HepG2 (cell line): ENCODE measurements around the gene THADA. TPM values are rescaled to one million over a fixed set of nuclear protein-coding genes. Genes with fewer than 3 reads are reported as not detected.

Source experiments
- AHR ChIP-seq: IDR thresholded peaks from 2 replicates; pipeline ENCODE4 v1.6.1; 2018; ENCODE audit warnings: missing genetic modification reagents, missing compliant biosample characterization
- CENPT ChIP-seq: sonication (generic); formaldehyde crosslinking; IDR thresholded peaks from 2 replicates; pipeline ENCODE4 v1.8.0; 2022; ENCODE audit warnings: low read depth, mild to moderate bottlenecking, moderate library complexity, missing genetic modification reagents
- DNMT1 ChIP-seq: sonication (generic); formaldehyde crosslinking; IDR thresholded peaks from 2 replicates; pipeline ENCODE4 v1.5.1; 2020; ENCODE audit warnings: mild to moderate bottlenecking, missing genetic modification reagents
- NCOA5 ChIP-seq: sonication (generic); formaldehyde crosslinking; IDR thresholded peaks from 2 replicates; pipeline ENCODE4 v1.4.0; 2020; ENCODE audit warnings: missing genetic modification reagents
- SAFB2 ChIP-seq: sonication (generic); formaldehyde crosslinking; IDR thresholded peaks from 2 replicates; pipeline ENCODE4 v1.5.1; 2020; ENCODE audit warnings: missing genetic modification reagents, low read depth, mild to moderate bottlenecking, borderline replicate concordance
- SMARCE1 ChIP-seq: fragments of 450-650 bp; IDR thresholded peaks from 2 replicates; pipeline ENCODE4 v1.6.1; 2017; ENCODE audit warnings: borderline replicate concordance
- SOX5 ChIP-seq: IDR thresholded peaks from 2 replicates; pipeline ENCODE4 v1.6.1; 2016; ENCODE audit warnings: borderline replicate concordance
- SRSF9 ChIP-seq: fragments of 200-400 bp; formaldehyde crosslinking; IDR thresholded peaks from 2 replicates; pipeline ENCODE4 v1.6.1; 2018; ENCODE audit warnings: borderline replicate concordance, mild to moderate bottlenecking, low read depth, low read length; ENCODE audit not compliant: insufficient read depth, poor library complexity, severe bottlenecking
- TOPORS ChIP-seq: sonication (generic); formaldehyde crosslinking; IDR thresholded peaks from 2 replicates; pipeline ENCODE4 v1.8.0; 2023; ENCODE audit warnings: mild to moderate bottlenecking, missing genetic modification reagents
- ZFAT ChIP-seq: sonication (generic); formaldehyde crosslinking; conservative IDR thresholded peaks from 2 replicates; pipeline ENCODE4 v1.8.1; 2023; ENCODE audit warnings: missing genetic modification reagents, inconsistent platforms
- ZNF160 ChIP-seq: sonication (generic); formaldehyde crosslinking; IDR thresholded peaks from 2 replicates; pipeline ENCODE4 v1.8.0; 2022; ENCODE audit warnings: mild to moderate bottlenecking, inconsistent platforms, missing genetic modification reagents
- ZNF296 ChIP-seq: sonication (generic); formaldehyde crosslinking; conservative IDR thresholded peaks from 2 replicates; pipeline ENCODE4 v1.5.0; 2020; ENCODE audit warnings: mild to moderate bottlenecking, missing genetic modification reagents
- ZNF446 ChIP-seq: sonication (generic); formaldehyde crosslinking; IDR thresholded peaks from 2 replicates; pipeline ENCODE4 v1.5.0; 2020; ENCODE audit warnings: mild to moderate bottlenecking, missing genetic modification reagents
- ZNF605 ChIP-seq: sonication (generic); formaldehyde crosslinking; IDR thresholded peaks from 2 replicates; pipeline ENCODE4 v1.8.0; 2022; ENCODE audit warnings: mild to moderate bottlenecking, missing genetic modification reagents
- polyA plus RNA-seq, 8 experiments: library from polyadenylated mRNA; depleted of rRNA in 3 of 8; stranded (reverse) in 7 of 8; unstranded in 1 of 8; fragments of >200 nt; fragmentation: Illumina TruSeq in 4 of 8; extraction: Trizol in 4 of 8; gene quantifications; 2 replicates each; pipeline versions ENCODE4 v1.2.1 to v1.2.3, GENCODE V29; 2011 to 2016; ENCODE audit warnings: low read depth in 4 of 8, missing spikeins in 1 of 8, mixed read lengths in 1 of 8; ENCODE audit not compliant: insufficient read depth in 1 of 8
- total RNA-seq, 5 experiments: library from RNA; depleted of rRNA; stranded (reverse); fragments of >200 nt; fragmentation: Illumina TruSeq; extraction: Trizol; gene quantifications; 2 replicates each; pipeline ENCODE4 v1.2.3, GENCODE V29; 2016; ENCODE audit warnings: low read depth in 1 of 5
- TF ChIP-seq, protein P1 (sequence below): sonication (generic); formaldehyde crosslinking; IDR thresholded peaks from 2 replicates; pipeline ENCODE4 v1.4.0; 2020; ENCODE audit warnings: missing genetic modification reagents; ENCODE audit errors: not compliant biosample characterization
- TF ChIP-seq, protein P2 (sequence below): sonication (generic); formaldehyde crosslinking; IDR thresholded peaks from 2 replicates; pipeline ENCODE4 v1.4.0; 2020; ENCODE audit warnings: mild to moderate bottlenecking, missing genetic modification reagents
- TF ChIP-seq, protein P3 (sequence below): IDR thresholded peaks from 2 replicates; pipeline ENCODE4 v1.6.1; 2016; ENCODE audit warnings: low read depth, borderline replicate concordance
- TF ChIP-seq, protein P4 (sequence below): sonication (generic); formaldehyde crosslinking; IDR thresholded peaks from 2 replicates; pipeline ENCODE4 v1.8.1; 2022; ENCODE audit warnings: mild to moderate bottlenecking, missing genetic modification reagents
- TF ChIP-seq, protein P5 (sequence below): sonication (generic); formaldehyde crosslinking; IDR thresholded peaks from 2 replicates; pipeline ENCODE4 v1.4.0; 2020; ENCODE audit warnings: missing genetic modification reagents

THADA gene
- total and polyA plus RNA-seq, 2 of the 13 experiments (the other 11 are each of a cell fraction or from before 2014, with no cell fraction given), result 12.7 to 21.7 TPM

DNA sequence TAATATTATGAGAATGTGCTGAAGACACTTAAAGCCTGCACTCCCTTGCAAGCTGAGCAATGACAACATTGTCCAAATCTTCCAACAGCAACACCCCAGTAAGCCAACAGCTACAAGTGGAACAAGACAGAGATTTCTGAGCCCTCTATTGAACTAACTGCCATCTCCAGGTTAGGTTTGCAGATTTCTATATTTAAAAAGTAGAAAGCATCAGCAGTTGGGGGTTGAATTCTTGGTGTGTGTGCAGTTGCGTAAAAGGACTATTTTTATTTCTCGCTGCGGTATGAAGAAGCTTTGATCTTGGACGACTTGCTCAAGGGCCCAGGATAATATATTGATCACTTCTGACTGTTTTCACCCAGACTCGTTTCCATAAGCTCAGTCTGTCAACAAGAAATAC lies 263.2 kb downstream of the THADA start (continued):
- TF ChIP-seq ZNF296 (CRISPR knock-in tag) (no peak), DNMT1 (CRISPR knock-in tag) (no peak), ZNF605 (CRISPR knock-in tag) (no peak), SAFB2 (CRISPR knock-in tag) (no peak), NCOA5 (CRISPR knock-in tag) (no peak), ZNF160 (CRISPR knock-in tag) (no peak), SOX5 (CRISPR knock-in tag) (no peak), TOPORS (no peak), SRSF9 (no peak), CENPT (CRISPR knock-in tag) (no peak), SMARCE1 (no peak), ZNF446 (no peak), AHR (CRISPR knock-in tag) (no peak), ZFAT (no peak)
- TF ChIP-seq, protein P1, sequence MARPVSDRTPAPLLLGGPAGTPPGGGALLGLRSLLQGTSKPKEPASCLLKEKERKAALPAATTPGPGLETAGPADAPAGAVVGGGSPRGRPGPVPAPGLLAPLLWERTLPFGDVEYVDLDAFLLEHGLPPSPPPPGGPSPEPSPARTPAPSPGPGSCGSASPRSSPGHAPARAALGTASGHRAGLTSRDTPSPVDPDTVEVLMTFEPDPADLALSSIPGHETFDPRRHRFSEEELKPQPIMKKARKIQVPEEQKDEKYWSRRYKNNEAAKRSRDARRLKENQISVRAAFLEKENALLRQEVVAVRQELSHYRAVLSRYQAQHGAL (CRISPR knock-in tag), result no peak
- TF ChIP-seq, protein P2, sequence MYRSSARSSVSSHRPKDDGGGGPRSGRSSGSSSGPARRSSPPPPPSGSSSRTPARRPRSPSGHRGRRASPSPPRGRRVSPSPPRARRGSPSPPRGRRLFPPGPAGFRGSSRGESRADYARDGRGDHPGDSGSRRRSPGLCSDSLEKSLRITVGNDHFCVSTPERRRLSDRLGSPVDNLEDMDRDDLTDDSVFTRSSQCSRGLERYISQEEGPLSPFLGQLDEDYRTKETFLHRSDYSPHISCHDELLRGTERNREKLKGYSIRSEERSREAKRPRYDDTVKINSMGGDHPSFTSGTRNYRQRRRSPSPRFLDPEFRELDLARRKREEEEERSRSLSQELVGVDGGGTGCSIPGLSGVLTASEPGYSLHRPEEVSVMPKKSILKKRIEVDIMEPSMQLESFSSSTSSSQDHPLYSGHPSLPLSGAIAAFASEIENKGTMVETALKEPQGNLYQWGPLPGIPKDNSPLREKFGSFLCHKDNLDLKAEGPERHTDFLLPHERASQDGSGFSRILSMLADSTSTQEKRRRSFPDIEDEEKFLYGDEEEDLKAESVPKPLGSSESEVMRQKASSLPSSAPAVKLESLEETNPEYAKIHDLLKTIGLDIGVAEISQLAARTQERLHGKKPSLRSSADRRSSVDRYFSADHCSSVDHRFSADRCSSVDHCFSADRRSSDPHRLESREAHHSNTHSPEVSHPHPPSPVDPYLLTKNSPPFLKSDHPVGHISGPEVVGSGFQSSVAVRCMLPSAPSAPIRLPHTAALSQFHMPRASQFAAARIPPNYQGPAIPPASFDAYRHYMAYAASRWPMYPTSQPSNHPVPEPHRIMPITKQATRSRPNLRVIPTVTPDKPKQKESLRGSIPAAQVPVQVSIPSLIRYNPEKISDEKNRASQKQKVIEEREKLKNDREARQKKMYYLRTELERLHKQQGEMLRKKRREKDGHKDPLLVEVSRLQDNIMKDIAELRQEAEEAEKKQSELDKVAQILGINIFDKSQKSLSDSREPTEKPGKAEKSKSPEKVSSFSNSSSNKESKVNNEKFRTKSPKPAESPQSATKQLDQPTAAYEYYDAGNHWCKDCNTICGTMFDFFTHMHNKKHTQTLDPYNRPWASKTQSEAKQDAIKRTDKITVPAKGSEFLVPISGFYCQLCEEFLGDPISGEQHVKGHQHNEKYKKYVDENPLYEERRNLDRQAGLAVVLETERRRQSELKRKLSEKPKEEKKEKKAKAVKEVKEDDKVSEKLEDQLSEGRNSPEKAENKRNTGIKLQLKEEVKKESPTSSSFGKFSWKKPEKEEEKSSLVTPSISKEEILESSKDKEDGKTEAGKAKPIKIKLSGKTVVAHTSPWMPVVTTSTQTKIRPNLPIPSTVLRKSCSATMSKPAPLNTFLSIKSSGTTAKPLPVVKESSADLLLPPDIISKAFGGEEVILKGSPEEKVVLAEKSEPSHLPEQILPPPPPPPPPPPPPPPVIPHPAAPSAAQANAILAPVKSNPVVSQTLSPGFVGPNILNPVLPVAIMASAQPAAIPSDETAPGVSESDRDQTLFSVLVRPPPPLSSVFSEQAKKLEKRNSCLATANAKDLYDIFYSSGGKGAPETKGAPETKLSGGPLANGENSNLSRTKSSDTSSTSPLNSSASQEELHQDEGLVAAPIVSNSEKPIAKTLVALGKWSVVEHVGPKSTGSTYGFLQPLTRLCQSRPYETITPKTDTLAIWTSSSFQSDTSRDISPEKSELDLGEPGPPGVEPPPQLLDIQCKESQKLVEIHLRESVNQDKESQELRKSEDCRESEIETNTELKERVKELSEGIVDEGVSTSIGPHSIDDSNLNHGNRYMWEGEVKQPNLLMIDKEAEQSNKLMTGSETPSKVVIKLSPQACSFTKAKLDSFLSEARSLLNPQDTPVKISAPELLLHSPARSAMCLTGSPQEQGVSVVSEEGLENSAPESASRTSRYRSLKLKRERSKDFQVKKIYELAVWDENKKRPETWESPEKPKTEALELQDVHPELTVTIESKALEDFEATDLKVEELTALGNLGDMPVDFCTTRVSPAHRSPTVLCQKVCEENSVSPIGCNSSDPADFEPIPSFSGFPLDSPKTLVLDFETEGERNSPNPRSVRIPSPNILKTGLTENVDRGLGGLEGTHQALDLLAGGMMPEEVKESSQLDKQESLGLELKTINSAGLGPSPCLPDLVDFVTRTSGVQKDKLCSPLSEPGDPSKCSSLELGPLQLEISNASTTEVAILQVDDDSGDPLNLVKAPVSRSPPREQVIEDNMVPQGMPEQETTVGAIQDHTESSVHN (CRISPR knock-in tag), result no peak
- TF ChIP-seq, protein P3, sequence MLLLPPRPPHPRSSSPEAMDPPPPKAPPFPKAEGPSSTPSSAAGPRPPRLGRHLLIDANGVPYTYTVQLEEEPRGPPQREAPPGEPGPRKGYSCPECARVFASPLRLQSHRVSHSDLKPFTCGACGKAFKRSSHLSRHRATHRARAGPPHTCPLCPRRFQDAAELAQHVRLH (CRISPR knock-in tag), result no peak
- TF ChIP-seq, protein P4, sequence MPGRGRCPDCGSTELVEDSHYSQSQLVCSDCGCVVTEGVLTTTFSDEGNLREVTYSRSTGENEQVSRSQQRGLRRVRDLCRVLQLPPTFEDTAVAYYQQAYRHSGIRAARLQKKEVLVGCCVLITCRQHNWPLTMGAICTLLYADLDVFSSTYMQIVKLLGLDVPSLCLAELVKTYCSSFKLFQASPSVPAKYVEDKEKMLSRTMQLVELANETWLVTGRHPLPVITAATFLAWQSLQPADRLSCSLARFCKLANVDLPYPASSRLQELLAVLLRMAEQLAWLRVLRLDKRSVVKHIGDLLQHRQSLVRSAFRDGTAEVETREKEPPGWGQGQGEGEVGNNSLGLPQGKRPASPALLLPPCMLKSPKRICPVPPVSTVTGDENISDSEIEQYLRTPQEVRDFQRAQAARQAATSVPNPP (CRISPR knock-in tag), result no peak
- TF ChIP-seq, protein P5, sequence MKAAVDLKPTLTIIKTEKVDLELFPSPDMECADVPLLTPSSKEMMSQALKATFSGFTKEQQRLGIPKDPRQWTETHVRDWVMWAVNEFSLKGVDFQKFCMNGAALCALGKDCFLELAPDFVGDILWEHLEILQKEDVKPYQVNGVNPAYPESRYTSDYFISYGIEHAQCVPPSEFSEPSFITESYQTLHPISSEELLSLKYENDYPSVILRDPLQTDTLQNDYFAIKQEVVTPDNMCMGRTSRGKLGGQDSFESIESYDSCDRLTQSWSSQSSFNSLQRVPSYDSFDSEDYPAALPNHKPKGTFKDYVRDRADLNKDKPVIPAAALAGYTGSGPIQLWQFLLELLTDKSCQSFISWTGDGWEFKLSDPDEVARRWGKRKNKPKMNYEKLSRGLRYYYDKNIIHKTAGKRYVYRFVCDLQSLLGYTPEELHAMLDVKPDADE (CRISPR knock-in tag), result no peak
